SU-DHL-6 (cell line): ENCODE data around the gene MYL6.
A peak's percentile ranks its signal among the peaks of the same experiment; 100 is the strongest.
"Not testable (repeated sequence)": the region's sequence is repeated elsewhere in the genome, so short reads cannot be mapped to it uniquely, and the experiment has no call there.

Experiments used
- H2AFZ ChIP-seq: fragments of 200-600 bp; sonication (generic); 2 replicates; pipeline ENCODE4 v1.6.1; 2014; ENCODE audit warnings: low read depth, mild to moderate bottlenecking, moderate library complexity, mixed read lengths, antibody characterized with exemption, low read length; ENCODE audit not compliant: severe bottlenecking
- H3F3A ChIP-seq: fragments of 200-600 bp; shearing (Covaris generic); 2 replicates; pipeline ENCODE4 v1.6.0; 2016; ENCODE audit warnings: antibody characterized with exemption, mild to moderate bottlenecking; ENCODE audit not compliant: insufficient read depth
- H3K27ac ChIP-seq: fragments of 200-600 bp; sonication (generic); 2 replicates; pipeline ENCODE4 v1.5.1; 2016; ENCODE audit warnings: low read depth, mild to moderate bottlenecking, low read length, moderate library complexity, mixed read lengths
- H3K27me3 ChIP-seq: fragments of 200-600 bp; sonication (generic), shearing (Covaris generic); 2 replicates; pipeline ENCODE4 v1.6.0; 2014; ENCODE audit warnings: mild to moderate bottlenecking, low read length
- H3K36me3 ChIP-seq: fragments of 200-600 bp; sonication (generic); 2 replicates; pipeline ENCODE4 v1.6.1; 2014; ENCODE audit warnings: mild to moderate bottlenecking, low read length, mixed read lengths
- H3K4me2 ChIP-seq: fragments of 300-600, 200-600 bp; shearing (Covaris generic), sonication (generic); 2 replicates; pipeline ENCODE4 v1.6.0; 2014; ENCODE audit warnings: low read length, low read depth, mild to moderate bottlenecking; ENCODE audit not compliant: poor library complexity, severe bottlenecking
- H3K4me3 ChIP-seq: fragments of 200-600 bp; sonication (generic); 2 replicates; pipeline ENCODE4 v1.5.1; 2014; ENCODE audit warnings: antibody characterized with exemption, low read length, mild to moderate bottlenecking, mixed read lengths; ENCODE audit not compliant: insufficient read depth, poor library complexity, severe bottlenecking
- H3K79me2 ChIP-seq: fragments of 200-600 bp; sonication (generic); 2 replicates; pipeline ENCODE4 v1.6.1; 2014; ENCODE audit warnings: mild to moderate bottlenecking, low read length, moderate library complexity; ENCODE audit not compliant: insufficient read depth
- H3K9ac ChIP-seq: fragments of 200-600 bp; sonication (generic); 2 replicates; pipeline ENCODE4 v1.7.0; 2014; ENCODE audit warnings: mild to moderate bottlenecking, low read length
- H3K9me2 ChIP-seq: fragments of 200-600 bp; sonication (generic); replicated peaks from 2 replicates; pipeline ENCODE4 v1.6.1; 2014; ENCODE audit warnings: low read length; ENCODE audit not compliant: insufficient read depth
- H3K9me3 ChIP-seq: fragments of 200-600 bp; sonication (generic); 2 replicates; pipeline ENCODE4 v1.6.1; 2014; ENCODE audit warnings: low read length, mixed read lengths; ENCODE audit not compliant: insufficient read depth
- H4K20me1 ChIP-seq: fragments of 200-600 bp; sonication (generic); 2 replicates; pipeline ENCODE4 v1.6.1; 2014; ENCODE audit warnings: low read depth, mild to moderate bottlenecking, antibody characterized with exemption, low read length, moderate library complexity, mixed read lengths
- CTCF ChIP-seq: fragments of 200-600 bp; sonication (generic); IDR thresholded peaks from one replicate; pipeline ENCODE4 v1.5.1; 2017; ENCODE audit warnings: antibody characterized with exemption, mild to moderate bottlenecking, low read length, moderate library complexity; ENCODE audit not compliant: insufficient read depth, poor library complexity, severe bottlenecking
- EZH2phosphoT487 ChIP-seq: fragments of 200-600 bp; sonication (generic), shearing (Covaris generic); conservative IDR thresholded peaks from 2 replicates; pipeline ENCODE4 v1.6.1; 2018; ENCODE audit warnings: mild to moderate bottlenecking, antibody characterized with exemption, low read length, moderate library complexity, mixed read lengths

The MYL6 gene

GRCh38 chr12:56115329-56115728 lies 42.8 kb upstream of the MYL6 start:
- peak overlapping the region; percentile 86 for H3K4me2 ChIP-seq
- peaks cover 16% of the 10 kb centered on the region for H3K36me3 ChIP-seq
- peak overlapping the region; percentile 89 for H3K4me3 ChIP-seq
- peak overlapping the region; percentile 85 for H3K9ac ChIP-seq
- peaks cover 21% of the 10 kb centered on the region for H3K79me2 ChIP-seq
- no peaks in the 10 kb centered on the region for H3K27me3 ChIP-seq
- no peak overlapping the region for H2AFZ ChIP-seq
- H3K9me2 ChIP-seq = no peaks in the 10 kb centered on the region
- H3K27ac ChIP-seq = peak overlapping the region; percentile 91
- H4K20me1 ChIP-seq = no peaks in the 10 kb centered on the region
- peaks cover 75% of the 10 kb centered on the region for H3F3A ChIP-seq
- no peaks in the 10 kb centered on the region for H3K9me3 ChIP-seq
- TF ChIP-seq EZH2phosphoT487 = no peak
- no peak for TF ChIP-seq CTCF

GRCh38 chr12:56116267-56117081 lies 41.7 kb upstream of the MYL6 start, which contains the start of gene RPL41:
Gene RPL41, plus strand, starts transcription at chr12:56116633.
- no peaks in the 10 kb centered on the region for H4K20me1 ChIP-seq

GRCh38 chr12:56117082-56117706 lies 41.0 kb upstream of the MYL6 start:
- not testable (repeated sequence) for H3K27me3 ChIP-seq

More at GRCh38 chr12:56116267-56117081, 41.7 kb upstream of the MYL6 start, which contains the start of gene RPL41:
- Histone ChIP-seq H3K9me2 (no peaks in the 10 kb centered on the region), H3K9me3 (no peaks in the 10 kb centered on the region), H3K9ac (peak within 1 kb of the TSS; percentile 85), H3K79me2 (peaks cover 21% of the 10 kb centered on the region), H3K4me2 (peak within 1 kb of the TSS; percentile 86), H3K27ac (peak within 1 kb of the TSS; percentile 91), H3K4me3 (peak within 1 kb of the TSS; percentile 89), H3K36me3 (peaks cover 8% of the 10 kb centered on the region; the same call in 1 of the 2 replicates), H2AFZ (peak within 1 kb of the TSS; percentile 13), H3F3A (peaks cover 64% of the 10 kb centered on the region), H3K27me3 (no peaks in the 10 kb centered on the region)
- TF ChIP-seq EZH2phosphoT487 (no peak), CTCF (no peak)

More at GRCh38 chr12:56117082-56117706, 41.0 kb upstream of the MYL6 start:
- not testable (repeated sequence) for H3K9me2 ChIP-seq, H3K9me3 ChIP-seq, H3K36me3 ChIP-seq, H4K20me1 ChIP-seq, H2AFZ ChIP-seq
- Histone ChIP-seq H3K4me2 (peak overlapping the region; percentile 86), H3K4me3 (peak overlapping the region; percentile 89), H3K27ac (peak overlapping the region; percentile 91), H3K9ac (peak overlapping the region; percentile 85), H3K79me2 (peaks cover 21% of the 10 kb centered on the region), H3F3A (peaks cover 60% of the 10 kb centered on the region)
